Measurements from ENCODE around the gene MTMR3. TPM values are rescaled to one million over a fixed set of nuclear protein-coding genes. Genes with fewer than 3 reads are reported as not detected.
"Not testable (repeated sequence)": the region's sequence is repeated elsewhere in the genome, so short reads cannot be mapped to it uniquely, and the experiment has no call there.

MTMR3 gene
- total RNA-seq, 6 experiments from 2014 or later: 14.5 to 19.2 (median 18.2) TPM

DNA sequence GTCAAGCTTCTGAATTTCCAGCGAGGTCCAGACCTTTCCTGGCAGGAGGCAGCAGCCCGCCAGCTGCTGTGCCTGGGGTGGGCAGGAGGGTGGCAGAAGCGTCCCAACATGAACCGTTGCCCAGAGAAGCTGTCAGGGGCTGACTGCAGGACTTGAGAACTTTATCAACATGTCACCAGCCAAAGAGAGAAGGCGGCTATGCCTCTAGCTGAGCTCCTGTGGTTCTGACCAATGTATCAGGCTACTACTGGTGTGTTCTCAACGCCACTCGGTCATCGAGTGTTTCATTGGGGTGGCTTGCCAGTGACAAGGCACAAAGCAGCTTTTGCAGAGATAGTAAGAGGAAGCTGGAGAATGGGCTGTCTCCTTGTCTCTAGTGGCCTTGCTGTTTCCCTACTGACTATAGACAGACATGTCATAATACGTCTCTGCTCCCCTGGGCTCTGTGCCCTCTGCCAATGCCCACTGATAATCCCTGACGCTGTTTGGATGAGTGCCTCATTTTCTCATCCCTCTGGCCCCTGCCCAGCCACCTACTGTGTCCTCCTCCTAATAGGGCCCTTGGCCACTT is 27.3 kb upstream of the MTMR3 start:
- ATAC-seq: peak in 3 of 4 donors; percentile 44 to 58 (median 52)
- intact Hi-C loops (cut with DNase I): no loop called here

DNA sequence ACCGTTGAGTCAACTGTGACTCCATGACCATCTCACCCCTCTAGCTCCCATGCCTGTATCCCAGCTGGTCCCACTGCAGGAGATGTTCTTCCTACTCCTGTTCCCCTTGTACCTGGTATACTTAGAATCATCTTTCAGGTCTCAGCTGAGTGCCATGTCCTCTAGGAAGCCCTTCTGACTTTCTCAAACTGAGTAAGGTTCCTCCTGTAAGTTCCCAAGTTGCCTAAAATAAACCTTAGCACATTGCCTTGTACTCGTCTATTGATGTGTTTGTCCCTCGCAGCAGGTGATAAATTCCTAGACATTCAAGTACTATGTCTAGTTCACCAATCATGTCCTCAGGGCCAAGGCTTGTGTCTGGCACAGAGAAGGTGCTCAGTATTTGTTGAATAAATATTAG is 26.5 kb upstream of the MTMR3 start:
- Histone ChIP-seq H3K36me3 (no peaks in the 10 kb centered on the region), H3K27ac (no peak overlapping the region), H3K4me1 (no peaks in the 10 kb centered on the region), H3K4me3 (no peak overlapping the region), H3K9me3 (no peaks in the 10 kb centered on the region), H3K27me3 (no peaks in the 10 kb centered on the region)
- intact Hi-C loops (cut with DNase I): no loop called here
- DNase-seq: peak in 1 of 3 donors; percentile 9
- ATAC-seq: no peak
- no peak for TF ChIP-seq POLR2A (IDR thresholded peaks at IDR 0.05)
- TF ChIP-seq, protein P1, sequence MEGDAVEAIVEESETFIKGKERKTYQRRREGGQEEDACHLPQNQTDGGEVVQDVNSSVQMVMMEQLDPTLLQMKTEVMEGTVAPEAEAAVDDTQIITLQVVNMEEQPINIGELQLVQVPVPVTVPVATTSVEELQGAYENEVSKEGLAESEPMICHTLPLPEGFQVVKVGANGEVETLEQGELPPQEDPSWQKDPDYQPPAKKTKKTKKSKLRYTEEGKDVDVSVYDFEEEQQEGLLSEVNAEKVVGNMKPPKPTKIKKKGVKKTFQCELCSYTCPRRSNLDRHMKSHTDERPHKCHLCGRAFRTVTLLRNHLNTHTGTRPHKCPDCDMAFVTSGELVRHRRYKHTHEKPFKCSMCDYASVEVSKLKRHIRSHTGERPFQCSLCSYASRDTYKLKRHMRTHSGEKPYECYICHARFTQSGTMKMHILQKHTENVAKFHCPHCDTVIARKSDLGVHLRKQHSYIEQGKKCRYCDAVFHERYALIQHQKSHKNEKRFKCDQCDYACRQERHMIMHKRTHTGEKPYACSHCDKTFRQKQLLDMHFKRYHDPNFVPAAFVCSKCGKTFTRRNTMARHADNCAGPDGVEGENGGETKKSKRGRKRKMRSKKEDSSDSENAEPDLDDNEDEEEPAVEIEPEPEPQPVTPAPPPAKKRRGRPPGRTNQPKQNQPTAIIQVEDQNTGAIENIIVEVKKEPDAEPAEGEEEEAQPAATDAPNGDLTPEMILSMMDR (IDR thresholded peaks at IDR 0.05): no peak
- 73% methylated on average over 3 of the region's 3 CpGs for WGBS (ENCODE audit: insufficient coverage, low coverage, low lambda C conversion rate, missing lambda C conversion rate)

More for the DNA sequence above, 27.3 kb upstream of the MTMR3 start:
- no peaks in the 10 kb centered on the region for H3K36me3 ChIP-seq
- H3K4me3 ChIP-seq: no peak overlapping the region
- no peaks in the 10 kb centered on the region for H3K9me3 ChIP-seq
- no peak overlapping the region for H3K27ac ChIP-seq
- 47% methylated on average over 6 of the region's 10 CpGs for WGBS (ENCODE audit: insufficient coverage, low coverage, low lambda C conversion rate, missing lambda C conversion rate)
- TF ChIP-seq, protein P1 (IDR thresholded peaks at IDR 0.05): no peak
- TF ChIP-seq POLR2A (IDR thresholded peaks at IDR 0.05): no peak
- H3K27me3 ChIP-seq: no peaks in the 10 kb centered on the region
- DNase-seq: peak in 2 of 3 donors; percentile 23 to 46
- no peaks in the 10 kb centered on the region for H3K4me1 ChIP-seq

DNA sequence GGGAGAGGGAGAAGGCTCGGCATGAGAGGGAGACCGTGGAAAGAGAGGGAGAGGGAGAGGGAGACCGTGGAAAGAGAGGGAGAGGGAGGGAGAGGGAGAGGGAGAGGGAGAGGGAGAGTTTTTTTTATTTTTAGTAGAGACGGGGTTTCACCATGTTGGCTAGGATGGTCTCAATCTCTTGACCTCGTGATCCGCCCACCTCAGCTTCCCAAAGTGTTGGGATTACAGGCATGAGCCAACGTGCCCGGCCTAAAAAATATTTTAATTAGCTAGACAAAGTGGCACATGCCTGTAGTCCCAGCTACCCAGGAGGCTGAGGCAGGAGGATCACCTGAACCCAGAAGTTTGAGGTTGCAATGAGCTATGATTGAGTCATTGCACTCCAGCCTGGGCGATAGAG is 23.9 kb upstream of the MTMR3 start:
- DNase-seq: peak in 1 of 3 donors; percentile 20
- H3K27me3 ChIP-seq; H3K4me3 ChIP-seq; ATAC-seq; H3K36me3 ChIP-seq; intact Hi-C loops (cut with DNase I); H3K9me3 ChIP-seq; H3K4me1 ChIP-seq; H3K27ac ChIP-seq: not testable (repeated sequence)
- WGBS (ENCODE audit: insufficient coverage, low coverage, low lambda C conversion rate, missing lambda C conversion rate): 89% methylated on average over 5 of the region's 9 CpGs

DNA sequence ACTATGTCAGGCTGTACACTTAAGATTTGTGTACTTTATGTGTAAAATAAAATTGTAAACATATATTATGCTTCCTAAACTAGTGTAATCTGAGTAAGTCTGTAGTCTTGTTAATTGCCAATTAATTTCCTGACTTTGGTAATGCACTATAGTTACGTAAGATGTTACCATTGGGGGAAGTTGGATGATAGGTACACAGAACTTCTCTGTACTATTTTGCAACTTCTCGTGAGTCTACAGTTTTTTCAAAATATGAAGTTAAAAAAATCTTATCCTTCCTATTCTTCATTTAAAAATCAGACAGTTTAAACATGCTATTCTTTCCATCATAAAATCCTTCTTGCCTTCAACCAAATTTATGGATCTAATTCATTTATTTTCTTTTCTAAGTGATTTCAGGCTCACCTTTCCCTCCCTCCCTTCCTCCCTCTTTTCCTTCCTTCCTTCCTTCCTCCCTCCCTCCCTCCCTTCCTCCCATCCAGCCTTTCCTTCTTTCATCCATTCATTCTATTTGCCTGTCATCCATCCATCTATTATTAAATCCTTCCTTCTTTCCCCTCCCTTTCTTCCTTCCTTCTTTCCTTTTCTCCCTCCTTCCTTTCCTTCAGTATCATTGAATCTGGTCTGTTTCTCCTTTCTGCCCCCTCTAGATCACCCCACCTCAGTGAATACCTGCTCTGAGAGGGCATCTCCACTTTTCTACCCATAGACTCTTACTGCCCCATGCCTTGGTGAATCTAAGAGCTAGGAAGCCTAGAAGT is 22.8 kb upstream of the MTMR3 start:
- no peak overlapping the region for H3K4me3 ChIP-seq
- H3K27ac ChIP-seq: no peak overlapping the region
- no peaks in the 10 kb centered on the region for H3K9me3 ChIP-seq
- H3K4me1 ChIP-seq: no peaks in the 10 kb centered on the region
- ATAC-seq (peak in 1 of 4 donors; percentile 35), DNase-seq (no peak)
- H3K27me3 ChIP-seq: no peaks in the 10 kb centered on the region
- WGBS (ENCODE audit: insufficient coverage, low coverage, low lambda C conversion rate, missing lambda C conversion rate): 38% methylated on average over 2 of the region's 2 CpGs
- no peaks in the 10 kb centered on the region for H3K36me3 ChIP-seq
- TF ChIP-seq POLR2A (IDR thresholded peaks at IDR 0.05): no peak
- TF ChIP-seq, protein P1 (IDR thresholded peaks at IDR 0.05): no peak
- intact Hi-C loops (cut with DNase I): no loop called here

DNA sequence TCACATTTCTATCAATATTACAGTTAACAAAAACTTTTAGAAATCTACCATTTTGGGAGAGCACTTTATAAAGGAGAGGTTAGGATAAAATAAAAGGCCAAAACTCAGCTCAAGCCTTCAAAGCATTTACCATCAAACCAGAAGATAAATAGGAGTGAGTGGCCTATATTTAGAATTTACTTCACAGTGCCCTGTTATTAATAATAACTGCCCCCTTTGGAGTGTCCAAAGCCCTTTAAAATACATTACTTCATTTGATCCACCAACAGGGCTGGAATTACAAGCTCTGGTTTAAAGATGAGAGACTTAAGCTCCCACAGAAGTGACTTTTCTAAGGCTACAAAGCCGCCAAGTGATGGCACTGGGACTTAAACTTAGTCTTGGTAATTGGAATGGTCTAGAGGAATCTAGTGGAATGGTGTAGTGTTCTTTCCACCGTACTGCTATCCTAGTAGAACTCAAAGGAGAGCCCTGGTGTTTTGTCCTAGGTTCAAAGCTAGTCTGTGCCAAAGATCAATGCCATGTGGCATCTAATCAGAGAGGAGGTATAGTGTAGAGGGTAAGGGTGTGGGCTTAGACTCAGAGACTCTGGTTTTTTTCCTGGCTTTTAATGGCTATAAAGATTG is 21.2 kb upstream of the MTMR3 start:
- intact Hi-C loops (cut with DNase I): no loop called here
- no peaks in the 10 kb centered on the region for H3K4me1 ChIP-seq
- 85% methylated on average over 2 of the region's 2 CpGs for WGBS (ENCODE audit: insufficient coverage, low coverage, low lambda C conversion rate, missing lambda C conversion rate)
- H3K27me3 ChIP-seq: no peaks in the 10 kb centered on the region
- DNase-seq: peak in 1 of 3 donors; percentile 12
- TF ChIP-seq POLR2A (IDR thresholded peaks at IDR 0.05): no peak
- TF ChIP-seq, protein P1 (IDR thresholded peaks at IDR 0.05): no peak
- H3K27ac ChIP-seq: no peak overlapping the region
- H3K36me3 ChIP-seq: no peaks in the 10 kb centered on the region
- no peak overlapping the region for H3K4me3 ChIP-seq
- no peak for ATAC-seq
- H3K9me3 ChIP-seq: no peaks in the 10 kb centered on the region

DNA sequence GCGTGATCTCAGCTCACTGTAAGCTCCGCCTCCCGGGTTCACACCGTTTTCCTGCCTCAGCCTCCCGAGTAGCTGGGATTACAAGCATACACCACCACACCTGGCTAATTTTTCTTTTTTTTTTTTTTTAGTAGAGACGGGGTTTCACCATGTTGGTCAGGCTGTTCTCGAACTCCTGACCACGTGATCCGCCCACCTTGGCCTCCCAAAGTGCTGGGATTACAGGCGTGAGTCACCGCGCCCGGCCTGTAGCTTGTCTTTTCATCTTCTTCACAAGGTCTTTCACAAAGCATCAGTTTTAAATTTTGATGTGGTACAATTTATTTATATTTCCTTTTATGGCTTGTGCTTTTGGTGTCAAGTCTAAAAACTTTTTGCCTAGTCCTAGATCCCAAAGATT is 17.4 kb upstream of the MTMR3 start:
- H3K4me3 ChIP-seq; H3K27ac ChIP-seq; H3K4me1 ChIP-seq; intact Hi-C loops (cut with DNase I); H3K27me3 ChIP-seq; H3K9me3 ChIP-seq; DNase-seq; ATAC-seq; H3K36me3 ChIP-seq: not testable (repeated sequence)
- WGBS (ENCODE audit: insufficient coverage, low coverage, low lambda C conversion rate, missing lambda C conversion rate): 93% methylated on average over 4 of the region's 13 CpGs

All from right lobe of liver (tissue), 6 donors.